Right lobe of liver (tissue), 6 donors: Measurements from ENCODE around the gene RBM4. TPM values are rescaled to one million over a fixed set of nuclear protein-coding genes. Genes with fewer than 3 reads are reported as not detected.

Experiments
- ATAC-seq, 4 donors: fragments of 200-7000 bp; cut with Tn5 transposase; one replicate each; pipeline ENCODE4 v1.9.1; 2020; ENCODE audit warnings: mild to moderate bottlenecking in 4 of 4, moderate library complexity in 4 of 4
- DNase-seq, 3 donors: peaks; one replicate each; pipeline ENCODE4 v3.0.0-alpha.2; 2020
- H3K27ac ChIP-seq, 3 donors: fragments of 200-600 bp; one replicate each; pipeline ENCODE4 v1.8.0; 2022
- H3K27me3 ChIP-seq, 2 donors: fragments of 200-600 bp; one replicate each; pipeline ENCODE4 v1.8.0; 2022
- H3K36me3 ChIP-seq, 4 donors: fragments of 200-600 bp; sonication (generic) in 1 of 4; one replicate each; pipeline versions ENCODE4 v1.5.1 to v1.8.0; 2017 to 2022; ENCODE audit warnings: control low read depth in 1 of 4
- H3K4me1 ChIP-seq, 4 donors: fragments of 200-600 bp; sonication (generic) in 1 of 4; one replicate each; pipeline versions ENCODE4 v1.5.1 to v1.8.0; 2017 to 2022; ENCODE audit warnings: control low read depth in 1 of 4
- H3K4me3 ChIP-seq, 3 donors: fragments of 200-600 bp; one replicate each; pipeline ENCODE4 v1.8.0; 2022
- H3K9me3 ChIP-seq, 4 donors: fragments of 200-600 bp; sonication (generic) in 1 of 4; one replicate each; pipeline versions ENCODE4 v1.5.1 to v1.8.0; 2017 to 2022; ENCODE audit warnings: control low read depth in 1 of 4
- POLR2A ChIP-seq: fragments of 450-650 bp; IDR thresholded peaks from one replicate; pipeline ENCODE4 v1.6.1; 2017; ENCODE audit warnings: antibody characterized with exemption, mild to moderate bottlenecking
- WGBS: methylation state at CpG from one replicate; pipeline ENCODE4 v1.1.6; 2018; ENCODE audit warnings: low coverage, low lambda C conversion rate; ENCODE audit not compliant: insufficient coverage; ENCODE audit errors: missing lambda C conversion rate; 5-methylcytosine and 5-hydroxymethylcytosine counted together
- intact Hi-C, 2 donors: fragments of 100-400 bp; cut with DNase I; formaldehyde crosslinking; loops; one replicate each; pipeline versions ENCODE4 v1.11.2 to v1.14.1; 2022
- total RNA-seq, 6 experiments: library from RNA; depleted of rRNA in 2 of 6; stranded (reverse); fragments of >200 nt in 2 of 6; fragmentation: NEBNext Ultra II Directional in 3 of 6; extraction: Animal tissue kit (Norgen Biotek cat#: 25700) in 3 of 6; gene quantifications; one replicate each; pipeline versions ENCODE4 v1.1.0 to v1.2.4, GENCODE V29; 2016 to 2023
- TF ChIP-seq, protein P1 (sequence below), 4 donors: fragments of 200-600 bp in 3 of 4; fragments of 450-650 bp in 1 of 4; IDR thresholded peaks; one replicate each; pipeline versions ENCODE4 v1.5.1 to v1.8.0; 2016 to 2022; ENCODE audit warnings: antibody characterized with exemption in 4 of 4, mild to moderate bottlenecking in 2 of 4
- donor health status: DM: no; HTN: yes; CAD: no.
- donor health status: DM: no; HTN: no; CAD: no.
- donor health status: DM: no; HTN: no; CAD: no.
- donor health status: DM: no; HTN: yes; CAD: no.
- donor health status: DM: no; HTN: yes; CAD: no.

The RBM4 gene
- total RNA-seq, 6 experiments from 2014 or later = 40.3 to 57.0 (median 48.4) TPM

- no peaks in the 10 kb centered on the region for H3K4me1 ChIP-seq
- no peak for ATAC-seq
- H3K9me3 ChIP-seq = no peaks in the 10 kb centered on the region
- no peak for TF ChIP-seq POLR2A
- H3K4me3 ChIP-seq = no peak overlapping the region
- H3K27me3 ChIP-seq = no peaks in the 10 kb centered on the region
- no peak overlapping the region for H3K27ac ChIP-seq
- intact Hi-C loops = loop anchor here in 1 of 2 donors (5.0 kb wide), 1 partner anchor 140 kb away; no protein-coding TSS in a partner anchor
- peaks cover 0 to 48% (median 20%) of the 10 kb centered on the region in 4 donors for H3K36me3 ChIP-seq
- WGBS = 75% methylated on average over 11 of the region's 18 CpGs
- DNase-seq = no peak
Observed at GRCh38 chr11:66692446-66692845, 53.9 kb downstream of the RBM4 start.

- no peak for TF ChIP-seq POLR2A
- TF ChIP-seq, protein P1, sequence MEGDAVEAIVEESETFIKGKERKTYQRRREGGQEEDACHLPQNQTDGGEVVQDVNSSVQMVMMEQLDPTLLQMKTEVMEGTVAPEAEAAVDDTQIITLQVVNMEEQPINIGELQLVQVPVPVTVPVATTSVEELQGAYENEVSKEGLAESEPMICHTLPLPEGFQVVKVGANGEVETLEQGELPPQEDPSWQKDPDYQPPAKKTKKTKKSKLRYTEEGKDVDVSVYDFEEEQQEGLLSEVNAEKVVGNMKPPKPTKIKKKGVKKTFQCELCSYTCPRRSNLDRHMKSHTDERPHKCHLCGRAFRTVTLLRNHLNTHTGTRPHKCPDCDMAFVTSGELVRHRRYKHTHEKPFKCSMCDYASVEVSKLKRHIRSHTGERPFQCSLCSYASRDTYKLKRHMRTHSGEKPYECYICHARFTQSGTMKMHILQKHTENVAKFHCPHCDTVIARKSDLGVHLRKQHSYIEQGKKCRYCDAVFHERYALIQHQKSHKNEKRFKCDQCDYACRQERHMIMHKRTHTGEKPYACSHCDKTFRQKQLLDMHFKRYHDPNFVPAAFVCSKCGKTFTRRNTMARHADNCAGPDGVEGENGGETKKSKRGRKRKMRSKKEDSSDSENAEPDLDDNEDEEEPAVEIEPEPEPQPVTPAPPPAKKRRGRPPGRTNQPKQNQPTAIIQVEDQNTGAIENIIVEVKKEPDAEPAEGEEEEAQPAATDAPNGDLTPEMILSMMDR (IDR thresholded peaks at IDR 0.05) = no peak
- intact Hi-C loops = loop anchor here in 1 of 2 donors (5.0 kb wide), 1 partner anchor 139 kb away; no protein-coding TSS in a partner anchor
- ATAC-seq (no peak), DNase-seq (no peak)
- WGBS = 90% methylated on average over 2 of the region's 20 CpGs
- H3K4me3 ChIP-seq = no peak overlapping the region
- no peaks in the 10 kb centered on the region for H3K4me1 ChIP-seq
- peaks cover 0 to 48% (median 19%) of the 10 kb centered on the region in 4 donors for H3K36me3 ChIP-seq
- no peaks in the 10 kb centered on the region for H3K27me3 ChIP-seq
- no peaks in the 10 kb centered on the region for H3K9me3 ChIP-seq
- no peak overlapping the region for H3K27ac ChIP-seq
Observed at GRCh38 chr11:66692871-66693331, 54.4 kb downstream of the RBM4 start.

DNA sequence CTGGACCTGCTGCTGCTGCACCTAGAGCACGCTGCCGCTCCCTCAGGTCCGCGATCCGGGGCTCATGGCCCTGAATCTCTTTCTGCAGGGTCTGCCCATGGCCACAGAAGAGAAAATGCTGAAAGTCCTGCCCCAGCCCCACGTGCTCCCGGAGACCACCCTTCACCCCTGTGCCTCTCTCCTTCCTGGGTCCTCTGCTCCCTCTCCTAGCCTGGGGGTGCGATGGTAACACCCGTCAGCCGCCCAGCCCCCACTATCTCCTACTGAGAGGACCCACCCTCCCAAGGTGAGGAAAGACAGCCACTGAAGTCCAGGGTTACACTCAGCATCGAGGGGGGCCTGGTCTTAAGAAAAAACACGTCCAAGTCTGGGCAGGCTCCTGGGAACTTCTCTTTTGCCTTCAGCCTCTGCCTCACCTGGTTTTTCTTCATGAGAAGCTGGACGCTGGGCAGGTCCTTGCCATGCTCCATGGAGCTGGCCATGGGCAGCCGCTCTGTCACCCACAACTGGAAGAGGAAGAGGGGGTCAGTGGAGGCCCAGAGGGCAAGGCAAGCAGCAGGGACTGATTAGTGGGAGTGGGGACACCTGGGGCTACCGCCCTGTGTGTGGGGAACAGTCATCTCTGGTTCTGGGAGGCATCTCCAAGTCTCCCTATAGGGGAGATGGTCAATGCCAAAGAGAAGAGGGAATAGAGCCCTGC, 55.0 kb downstream of the RBM4 start:
- H3K4me3 ChIP-seq = no peak overlapping the region
- ATAC-seq (no peak), DNase-seq (no peak)
- TF ChIP-seq, protein P1 (IDR thresholded peaks at IDR 0.05) = no peak
- no peak for TF ChIP-seq POLR2A
- WGBS = 89% methylated on average over 9 of the region's 15 CpGs
- intact Hi-C loops = loop anchor here (2.0 to 5.0 kb wide), 2 partner anchors 139 to 141 kb away; no protein-coding TSS in a partner anchor
- H3K36me3 ChIP-seq = peaks cover 0 to 48% (median 18%) of the 10 kb centered on the region in 4 donors
- H3K27me3 ChIP-seq = no peaks in the 10 kb centered on the region
- no peak overlapping the region for H3K27ac ChIP-seq
- H3K9me3 ChIP-seq = no peaks in the 10 kb centered on the region
- no peaks in the 10 kb centered on the region for H3K4me1 ChIP-seq

GRCh38 chr11:66694056-66694410, 55.5 kb downstream of the RBM4 start:
- intact Hi-C loops = loop anchor here (2.0 to 5.0 kb wide), 2 partner anchors 138 to 141 kb away; no protein-coding TSS in a partner anchor
- no peaks in the 10 kb centered on the region for H3K27me3 ChIP-seq
- no peaks in the 10 kb centered on the region for H3K4me1 ChIP-seq
- H3K4me3 ChIP-seq = no peak overlapping the region
- WGBS = 71% methylated on average over 7 of the region's 13 CpGs
- H3K27ac ChIP-seq = no peak overlapping the region
- H3K9me3 ChIP-seq = no peaks in the 10 kb centered on the region
- no peak for TF ChIP-seq POLR2A
- TF ChIP-seq, protein P1 (IDR thresholded peaks at IDR 0.05) = no peak
- no peak for ATAC-seq
- no peak for DNase-seq
- peaks cover 0 to 53% (median 20%) of the 10 kb centered on the region in 4 donors for H3K36me3 ChIP-seq

DNA sequence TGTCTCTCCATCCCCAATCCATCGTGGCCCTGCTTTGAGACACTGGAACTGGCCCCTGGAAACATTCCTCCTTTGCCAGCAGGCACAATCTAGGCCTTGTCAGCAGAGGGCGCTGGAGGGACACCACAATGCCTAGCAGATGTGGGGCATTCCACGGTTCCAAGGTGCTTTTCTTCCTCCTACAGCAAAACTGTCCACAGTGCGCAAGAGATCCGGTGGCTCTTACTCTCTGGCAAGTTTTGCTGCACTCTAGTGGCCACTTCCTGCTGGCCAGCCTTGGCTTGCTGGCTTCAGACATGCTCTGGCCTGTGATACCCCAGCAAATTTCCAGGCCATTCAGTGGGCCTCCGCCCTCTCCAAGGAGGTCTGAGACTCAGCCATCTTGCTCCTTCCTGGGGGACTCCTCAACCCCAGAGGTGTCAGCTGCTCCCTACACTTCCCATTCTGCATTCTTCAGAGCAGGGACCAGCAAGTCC, 56.3 kb downstream of the RBM4 start:
- ATAC-seq (peak; percentile 94 to 98 (median 97)), DNase-seq (peak; percentile 87 to 92 (median 91))
- H3K4me3 ChIP-seq = no peak overlapping the region
- H3K27me3 ChIP-seq = no peaks in the 10 kb centered on the region
- WGBS = 2% methylated on average over 4 of the region's 6 CpGs
- no peaks in the 10 kb centered on the region for H3K9me3 ChIP-seq
- H3K27ac ChIP-seq = no peak overlapping the region
- no peak for TF ChIP-seq POLR2A
- TF ChIP-seq, protein P1 (IDR thresholded peaks at IDR 0.05) = peak; percentile 95 to 98 (median 97)
- peaks cover 0 to 54% (median 24%) of the 10 kb centered on the region in 4 donors for H3K36me3 ChIP-seq
- intact Hi-C loops = loop anchor here (2.0 to 5.0 kb wide), 2 partner anchors 138 to 140 kb away; no protein-coding TSS in a partner anchor
- H3K4me1 ChIP-seq = no peaks in the 10 kb centered on the region
